Measurements from ENCODE around the gene GCK. TPM values are rescaled to one million over a fixed set of nuclear protein-coding genes. Genes with fewer than 3 reads are reported as not detected.
A peak's percentile ranks its signal among the peaks of the same experiment; 100 is the strongest.

Gene GCK
- polyA plus RNA-seq, 1 of the 3 experiments (the other 2 are of a cell fraction): 1.6 TPM

DNA sequence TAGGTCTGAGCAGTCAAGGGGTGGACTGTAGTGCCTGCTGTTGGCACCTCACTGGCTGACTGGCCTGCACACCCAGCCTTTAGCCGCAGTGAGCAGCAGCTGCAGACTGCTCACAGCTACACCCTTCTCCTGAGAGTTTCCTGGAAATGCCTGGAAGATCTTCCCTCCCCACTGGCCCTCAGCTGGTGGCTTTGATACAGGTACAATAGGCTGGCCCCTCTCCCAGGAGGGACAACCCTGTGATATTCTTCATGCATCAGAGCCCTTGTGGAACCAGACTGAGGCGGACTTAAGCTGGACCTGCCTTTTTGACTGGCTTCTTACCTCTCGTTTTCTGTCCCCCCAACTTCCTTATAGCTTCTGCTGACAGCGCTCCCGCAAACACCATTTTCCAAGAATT lies 6.4 kb downstream of the GCK start:
- Histone ChIP-seq H3K4me3 (ENCODE audit: low read depth in 2 of 2, low read length in 1 of 2) (no peak overlapping the region), H2AFZ (ENCODE audit: low read depth) (no peak overlapping the region), H3K36me3 (replicated peaks in 1 of 2; ENCODE audit: control insufficient read depth in 1 of 2, insufficient read depth in 2 of 2, low read length in 1 of 2) (no peaks in the 10 kb centered on the region), H3K9me2 (no peaks in the 10 kb centered on the region), H4K20me1 (ENCODE audit: insufficient read depth) (no peaks in the 10 kb centered on the region), H3K9me3 (no peaks in the 10 kb centered on the region), H3F3A (replicated peaks; ENCODE audit: insufficient read depth) (peaks cover 4% of the 10 kb centered on the region), H3K27ac (ENCODE audit: low read depth in 2 of 2, low read length in 1 of 2) (no peak overlapping the region), H3K4me2 (no peak overlapping the region), H3K9ac (no peak overlapping the region), H3K4me1 (ENCODE audit: control insufficient read depth in 1 of 2, insufficient read depth in 2 of 2, low read depth in 1 of 2, low read length in 1 of 2) (peaks cover 3 to 16% of the 10 kb centered on the region in 2 experiments; a peak in 3 of 4 replicates), H3K79me2 (ENCODE audit: insufficient read depth) (no peaks in the 10 kb centered on the region), H3K27me3 (ENCODE audit: insufficient read depth) (no peaks in the 10 kb centered on the region)
- 53% methylated on average over 5 of the region's 5 CpGs for WGBS (ENCODE audit: low lambda C conversion rate)
- CTCF ChIA-PET: interaction anchor here (0.8 to 1.4 kb wide), 3 partner anchors 14 to 110 kb away, joined by 3 to 11 read pairs (median 5); no protein-coding TSS in a partner anchor
- DNase-seq: no peak
- TF ChIP-seq TAF1 (IDR thresholded peaks at IDR 0.05; ENCODE audit: borderline replicate concordance, low read depth, low read length): no peak
- TF ChIP-seq, protein P1, sequence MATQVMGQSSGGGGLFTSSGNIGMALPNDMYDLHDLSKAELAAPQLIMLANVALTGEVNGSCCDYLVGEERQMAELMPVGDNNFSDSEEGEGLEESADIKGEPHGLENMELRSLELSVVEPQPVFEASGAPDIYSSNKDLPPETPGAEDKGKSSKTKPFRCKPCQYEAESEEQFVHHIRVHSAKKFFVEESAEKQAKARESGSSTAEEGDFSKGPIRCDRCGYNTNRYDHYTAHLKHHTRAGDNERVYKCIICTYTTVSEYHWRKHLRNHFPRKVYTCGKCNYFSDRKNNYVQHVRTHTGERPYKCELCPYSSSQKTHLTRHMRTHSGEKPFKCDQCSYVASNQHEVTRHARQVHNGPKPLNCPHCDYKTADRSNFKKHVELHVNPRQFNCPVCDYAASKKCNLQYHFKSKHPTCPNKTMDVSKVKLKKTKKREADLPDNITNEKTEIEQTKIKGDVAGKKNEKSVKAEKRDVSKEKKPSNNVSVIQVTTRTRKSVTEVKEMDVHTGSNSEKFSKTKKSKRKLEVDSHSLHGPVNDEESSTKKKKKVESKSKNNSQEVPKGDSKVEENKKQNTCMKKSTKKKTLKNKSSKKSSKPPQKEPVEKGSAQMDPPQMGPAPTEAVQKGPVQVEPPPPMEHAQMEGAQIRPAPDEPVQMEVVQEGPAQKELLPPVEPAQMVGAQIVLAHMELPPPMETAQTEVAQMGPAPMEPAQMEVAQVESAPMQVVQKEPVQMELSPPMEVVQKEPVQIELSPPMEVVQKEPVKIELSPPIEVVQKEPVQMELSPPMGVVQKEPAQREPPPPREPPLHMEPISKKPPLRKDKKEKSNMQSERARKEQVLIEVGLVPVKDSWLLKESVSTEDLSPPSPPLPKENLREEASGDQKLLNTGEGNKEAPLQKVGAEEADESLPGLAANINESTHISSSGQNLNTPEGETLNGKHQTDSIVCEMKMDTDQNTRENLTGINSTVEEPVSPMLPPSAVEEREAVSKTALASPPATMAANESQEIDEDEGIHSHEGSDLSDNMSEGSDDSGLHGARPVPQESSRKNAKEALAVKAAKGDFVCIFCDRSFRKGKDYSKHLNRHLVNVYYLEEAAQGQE (IDR thresholded peaks at IDR 0.05; ENCODE audit: low read depth, low read length): no peak
- TF ChIP-seq ELF1 (IDR thresholded peaks at IDR 0.05): no peak
- POLR2A ChIA-PET: no interaction called here

DNA sequence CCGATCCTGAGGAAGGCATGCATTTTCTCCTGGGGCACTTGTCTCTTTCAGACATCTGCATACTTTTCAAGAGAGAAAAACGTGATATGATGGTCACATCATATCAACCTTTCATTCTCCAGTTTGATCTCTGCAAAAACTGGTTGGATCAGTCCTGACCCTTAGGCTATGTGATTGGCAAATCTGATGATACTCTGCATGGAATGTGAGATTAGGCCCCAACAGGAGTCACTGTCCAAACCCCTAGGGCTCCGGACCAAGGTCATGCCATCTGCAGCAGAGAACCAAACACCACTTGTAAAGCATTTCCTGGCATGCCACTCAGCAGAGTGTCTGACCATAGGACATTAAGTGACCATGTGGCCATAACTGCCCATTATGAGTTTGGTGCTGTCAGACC lies 8.6 kb downstream of the GCK start:
- no peaks in the 10 kb centered on the region for H3K9me2 ChIP-seq
- TF ChIP-seq RCOR1 (IDR thresholded peaks at IDR 0.05; ENCODE audit: low read length): no peak
- no peak for TF ChIP-seq NRF1 (IDR thresholded peaks at IDR 0.05; ENCODE audit: low read depth, low read length)
- TF ChIP-seq, protein P2, sequence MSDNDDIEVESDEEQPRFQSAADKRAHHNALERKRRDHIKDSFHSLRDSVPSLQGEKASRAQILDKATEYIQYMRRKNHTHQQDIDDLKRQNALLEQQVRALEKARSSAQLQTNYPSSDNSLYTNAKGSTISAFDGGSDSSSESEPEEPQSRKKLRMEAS (IDR thresholded peaks at IDR 0.05; ENCODE audit: low read depth): no peak
- DNase-seq: no peak
- H3K27ac ChIP-seq (ENCODE audit: low read depth in 2 of 2, low read length in 1 of 2): no peak overlapping the region
- no peak overlapping the region for H3K9ac ChIP-seq
- no peaks in the 10 kb centered on the region for H3K79me2 ChIP-seq (ENCODE audit: insufficient read depth)
- H3K4me3 ChIP-seq (ENCODE audit: low read depth in 2 of 2, low read length in 1 of 2): no peak overlapping the region
- H3K36me3 ChIP-seq (replicated peaks in 1 of 2; ENCODE audit: control insufficient read depth in 1 of 2, insufficient read depth in 2 of 2, low read length in 1 of 2): no peaks in the 10 kb centered on the region
- H3F3A ChIP-seq (replicated peaks; ENCODE audit: insufficient read depth): peaks cover 4% of the 10 kb centered on the region
- H3K9me3 ChIP-seq: no peaks in the 10 kb centered on the region
- H3K4me1 ChIP-seq (ENCODE audit: control insufficient read depth in 1 of 2, insufficient read depth in 2 of 2, low read depth in 1 of 2, low read length in 1 of 2): peaks cover 4 to 23% of the 10 kb centered on the region in 2 experiments; a peak in 3 of 4 replicates
- H4K20me1 ChIP-seq (ENCODE audit: insufficient read depth): no peaks in the 10 kb centered on the region
- H2AFZ ChIP-seq (ENCODE audit: low read depth): no peak overlapping the region
- POLR2A ChIA-PET: no interaction called here
- H3K4me2 ChIP-seq: no peak overlapping the region
- no peaks in the 10 kb centered on the region; the same call in 1 of the 2 replicates for H3K27me3 ChIP-seq (ENCODE audit: insufficient read depth)
- CTCF ChIA-PET: interaction anchor here (1.4 kb wide), 1 partner anchor 16 kb away, joined by 4 read pairs; no protein-coding TSS in a partner anchor
- WGBS (ENCODE audit: low lambda C conversion rate): 19% methylated on average over 3 of the region's 3 CpGs

DNA sequence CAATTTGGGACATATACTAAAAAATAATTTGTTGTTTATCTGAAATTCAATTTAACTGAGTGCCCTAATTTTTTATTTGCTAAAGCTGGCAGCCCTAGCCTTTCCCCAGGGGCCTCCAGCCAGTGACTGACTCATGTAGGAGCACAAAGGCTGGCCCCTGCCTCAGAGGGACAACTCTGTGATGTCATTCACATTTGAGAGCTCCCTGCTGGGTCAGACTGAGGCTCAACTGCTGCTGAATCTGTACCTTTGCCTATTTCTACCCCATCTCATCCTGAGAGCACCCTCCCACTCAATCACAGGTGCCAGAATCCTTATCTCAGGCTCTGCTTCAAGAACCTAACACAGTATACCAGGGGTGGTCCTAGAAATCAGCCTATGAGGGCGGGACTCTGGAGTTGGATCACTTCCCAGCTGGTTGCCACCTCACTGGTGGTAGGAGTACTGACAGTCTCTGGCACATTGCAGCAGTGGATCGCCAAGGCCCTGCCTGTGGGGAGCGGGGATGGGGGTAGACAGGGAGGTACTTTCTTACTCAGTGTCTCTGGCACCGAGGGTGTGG lies 11.6 kb downstream of the GCK start:
- Histone ChIP-seq H3K9ac (no peak overlapping the region), H3K9me3 (no peaks in the 10 kb centered on the region), H3K27me3 (ENCODE audit: insufficient read depth) (no peaks in the 10 kb centered on the region; the same call in 1 of the 2 replicates), H3K4me2 (peak overlapping the region; percentile 6; the same call in 1 of the 2 replicates), H3K36me3 (replicated peaks in 1 of 2; ENCODE audit: control insufficient read depth in 1 of 2, insufficient read depth in 2 of 2, low read length in 1 of 2) (no peaks in the 10 kb centered on the region), H4K20me1 (ENCODE audit: insufficient read depth) (no peaks in the 10 kb centered on the region), H3K9me2 (no peaks in the 10 kb centered on the region), H3K27ac (ENCODE audit: low read depth in 2 of 2, low read length in 1 of 2) (no peak overlapping the region), H3K4me3 (ENCODE audit: low read depth in 2 of 2, low read length in 1 of 2) (no peak overlapping the region), H3K4me1 (ENCODE audit: control insufficient read depth in 1 of 2, insufficient read depth in 2 of 2, low read depth in 1 of 2, low read length in 1 of 2) (peaks cover 4 to 11% of the 10 kb centered on the region in 2 experiments; a peak in 2 of 4 replicates), H3K79me2 (ENCODE audit: insufficient read depth) (no peaks in the 10 kb centered on the region), H3F3A (replicated peaks; ENCODE audit: insufficient read depth) (no peaks in the 10 kb centered on the region), H2AFZ (ENCODE audit: low read depth) (peak overlapping the region; percentile 51; the same call in 1 of the 2 replicates)
- CTCF ChIA-PET: interaction anchor here (1.0 kb wide), 3 partner anchors 8 to 67 kb away, joined by 3 read pairs; no protein-coding TSS in a partner anchor
- no peak for DNase-seq
- POLR2A ChIA-PET: no interaction called here
- WGBS (ENCODE audit: low lambda C conversion rate): 17% methylated on average over 3 of the region's 4 CpGs
- TF ChIP-seq MEF2A (IDR thresholded peaks at IDR 0.05; ENCODE audit: borderline replicate concordance, low read depth) (no peak), JUND (IDR thresholded peaks at IDR 0.05) (no peak), FOXM1 (IDR thresholded peaks at IDR 0.05; ENCODE audit: low read depth) (no peak), NRF1 (IDR thresholded peaks at IDR 0.05; ENCODE audit: low read depth, low read length) (no peak)
- TF ChIP-seq, protein P3, sequence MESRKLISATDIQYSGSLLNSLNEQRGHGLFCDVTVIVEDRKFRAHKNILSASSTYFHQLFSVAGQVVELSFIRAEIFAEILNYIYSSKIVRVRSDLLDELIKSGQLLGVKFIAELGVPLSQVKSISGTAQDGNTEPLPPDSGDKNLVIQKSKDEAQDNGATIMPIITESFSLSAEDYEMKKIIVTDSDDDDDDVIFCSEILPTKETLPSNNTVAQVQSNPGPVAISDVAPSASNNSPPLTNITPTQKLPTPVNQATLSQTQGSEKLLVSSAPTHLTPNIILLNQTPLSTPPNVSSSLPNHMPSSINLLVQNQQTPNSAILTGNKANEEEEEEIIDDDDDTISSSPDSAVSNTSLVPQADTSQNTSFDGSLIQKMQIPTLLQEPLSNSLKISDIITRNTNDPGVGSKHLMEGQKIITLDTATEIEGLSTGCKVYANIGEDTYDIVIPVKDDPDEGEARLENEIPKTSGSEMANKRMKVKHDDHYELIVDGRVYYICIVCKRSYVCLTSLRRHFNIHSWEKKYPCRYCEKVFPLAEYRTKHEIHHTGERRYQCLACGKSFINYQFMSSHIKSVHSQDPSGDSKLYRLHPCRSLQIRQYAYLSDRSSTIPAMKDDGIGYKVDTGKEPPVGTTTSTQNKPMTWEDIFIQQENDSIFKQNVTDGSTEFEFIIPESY (IDR thresholded peaks at IDR 0.05; ENCODE audit: borderline replicate concordance, low read depth): no peak
- TF ChIP-seq, protein P4, sequence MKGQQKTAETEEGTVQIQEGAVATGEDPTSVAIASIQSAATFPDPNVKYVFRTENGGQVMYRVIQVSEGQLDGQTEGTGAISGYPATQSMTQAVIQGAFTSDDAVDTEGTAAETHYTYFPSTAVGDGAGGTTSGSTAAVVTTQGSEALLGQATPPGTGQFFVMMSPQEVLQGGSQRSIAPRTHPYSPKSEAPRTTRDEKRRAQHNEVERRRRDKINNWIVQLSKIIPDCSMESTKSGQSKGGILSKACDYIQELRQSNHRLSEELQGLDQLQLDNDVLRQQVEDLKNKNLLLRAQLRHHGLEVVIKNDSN (IDR thresholded peaks at IDR 0.05; ENCODE audit: borderline replicate concordance, low read depth): no peak
- TF ChIP-seq, protein P5, sequence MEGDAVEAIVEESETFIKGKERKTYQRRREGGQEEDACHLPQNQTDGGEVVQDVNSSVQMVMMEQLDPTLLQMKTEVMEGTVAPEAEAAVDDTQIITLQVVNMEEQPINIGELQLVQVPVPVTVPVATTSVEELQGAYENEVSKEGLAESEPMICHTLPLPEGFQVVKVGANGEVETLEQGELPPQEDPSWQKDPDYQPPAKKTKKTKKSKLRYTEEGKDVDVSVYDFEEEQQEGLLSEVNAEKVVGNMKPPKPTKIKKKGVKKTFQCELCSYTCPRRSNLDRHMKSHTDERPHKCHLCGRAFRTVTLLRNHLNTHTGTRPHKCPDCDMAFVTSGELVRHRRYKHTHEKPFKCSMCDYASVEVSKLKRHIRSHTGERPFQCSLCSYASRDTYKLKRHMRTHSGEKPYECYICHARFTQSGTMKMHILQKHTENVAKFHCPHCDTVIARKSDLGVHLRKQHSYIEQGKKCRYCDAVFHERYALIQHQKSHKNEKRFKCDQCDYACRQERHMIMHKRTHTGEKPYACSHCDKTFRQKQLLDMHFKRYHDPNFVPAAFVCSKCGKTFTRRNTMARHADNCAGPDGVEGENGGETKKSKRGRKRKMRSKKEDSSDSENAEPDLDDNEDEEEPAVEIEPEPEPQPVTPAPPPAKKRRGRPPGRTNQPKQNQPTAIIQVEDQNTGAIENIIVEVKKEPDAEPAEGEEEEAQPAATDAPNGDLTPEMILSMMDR (IDR thresholded peaks at IDR 0.05): no peak

Measured in SK-N-SH (cell line).